Lung (tissue), 13 donors: ENCODE measurements around the gene BCLAF3. TPM values are rescaled to one million over a fixed set of nuclear protein-coding genes. Genes with fewer than 3 reads are reported as not detected.

Experiments used
- ATAC-seq: fragments of 200-7000 bp; cut with Tn5 transposase; one replicate; pipeline ENCODE4 v1.9.1; 2020; ENCODE audit warnings: moderate number of reproducible peaks; ENCODE audit not compliant: insufficient read depth, low FRiP score
- DNase-seq, 3 donors: peaks; one replicate each; pipeline ENCODE4 v3.0.0-alpha.2; 2013 to 2017
- H3K27ac ChIP-seq, 2 donors: one replicate each; pipeline ENCODE4 v1.5.1; 2013; ENCODE audit warnings: mild to moderate bottlenecking in 2 of 2, moderate library complexity in 2 of 2, control low read depth in 1 of 2, inconsistent platforms in 1 of 2, low read depth in 1 of 2, low read length in 1 of 2
- H3K27me3 ChIP-seq, 3 donors: one replicate each; pipeline ENCODE4 v1.5.1; 2013; ENCODE audit warnings: low read length in 2 of 3; ENCODE audit not compliant: control insufficient read depth in 3 of 3, insufficient read depth in 3 of 3
- H3K36me3 ChIP-seq, 4 donors: one replicate each; pipeline ENCODE4 v1.5.1; 2013; ENCODE audit warnings: low read length in 4 of 4, mild to moderate bottlenecking in 1 of 4, moderate library complexity in 1 of 4; ENCODE audit not compliant: control insufficient read depth in 4 of 4, insufficient read depth in 4 of 4
- H3K4me1 ChIP-seq, 5 donors: one replicate each; pipeline ENCODE4 v1.5.1; 2013; ENCODE audit warnings: low read length in 5 of 5, mild to moderate bottlenecking in 2 of 5, moderate library complexity in 1 of 5; ENCODE audit not compliant: control insufficient read depth in 5 of 5, insufficient read depth in 5 of 5
- H3K4me3 ChIP-seq: one replicate; pipeline ENCODE4 v1.5.1; 2013; ENCODE audit warnings: mild to moderate bottlenecking, control low read depth, moderate library complexity
- H3K9ac ChIP-seq, 2 donors: one replicate each; pipeline ENCODE4 v1.5.1; 2013; ENCODE audit warnings: low read length in 2 of 2, control low read depth in 1 of 2; ENCODE audit not compliant: insufficient read depth in 1 of 2
- H3K9me3 ChIP-seq, 4 donors: one replicate each; pipeline ENCODE4 v1.5.1; 2013; ENCODE audit warnings: low read length in 3 of 4, mild to moderate bottlenecking in 1 of 4, moderate library complexity in 1 of 4; ENCODE audit not compliant: control insufficient read depth in 4 of 4, insufficient read depth in 3 of 4
- CTCF ChIP-seq: IDR thresholded peaks from 2 replicates; pipeline ENCODE4 v1.5.1; 2012; ENCODE audit warnings: mild to moderate bottlenecking; ENCODE audit errors: control extremely low read depth, extremely low read depth
- WGBS, 2 donors: extraction: QIAGEN DNeasy Blood & Tissue Kit; methylation state at CpG; one replicate each; pipeline ENCODE4 v1.1.7; 2013; 5-methylcytosine and 5-hydroxymethylcytosine counted together
- polyA plus RNA-seq, 2 donors: library from polyadenylated mRNA; stranded (reverse); fragments of 200-250 nt; gene quantifications; one replicate each; pipeline ENCODE4 v1.2.1, GENCODE V29; 2013
- small RNA-seq: library from RNA; depleted of rRNA; stranded (forward); fragments of <200 nt; gene quantifications from one replicate; pipeline ENCODE3, GENCODE V24; 2014; ENCODE audit warnings: low replicate concordance
- total RNA-seq, 2 donors: library from RNA; depleted of rRNA in 1 of 2; stranded (reverse); fragments of >200 nt in 1 of 2; gene quantifications; one replicate each; pipeline ENCODE4 v1.2.1, GENCODE V29; 2014 to 2021
- donor health status: control.
- donor health status: control.
- donor health status: Bipolar disorder and iron deficiency.
- donor health status: healthy.
- donor health status: DM: yes; HTN: yes; CAD: no.

The BCLAF3 gene
- total and polyA plus RNA-seq, 4 donors: 2.5 to 22.4 (median 7.8) TPM

- H3K4me3 ChIP-seq: no peak overlapping the region
These were observed 41.5 kb downstream of the BCLAF3 start for GRCh38 chrX:19949340-19949739.

GRCh38 chrX:19947612-19948011 is 43.2 kb downstream of the BCLAF3 start:
- Histone ChIP-seq H3K9ac (no peak overlapping the region), H3K4me3 (no peak overlapping the region), H3K27ac (no peak overlapping the region), H3K9me3 (no peaks in the 10 kb centered on the region), H3K27me3 (peaks cover 0 to 13% (median 11%) of the 10 kb centered on the region in 3 donors), H3K4me1 (no peaks in the 10 kb centered on the region), H3K36me3 (peaks cover 0 to 6% (median 1%) of the 10 kb centered on the region in 4 donors)
- DNase-seq (no peak), ATAC-seq (no peak)
- no peak for TF ChIP-seq CTCF
- WGBS, 2 donors: 78 to 87% methylated on average over 1 of the region's 1 CpG

More at GRCh38 chrX:19949340-19949739, 41.5 kb downstream of the BCLAF3 start:
- peaks cover 0 to 23% (median 13%) of the 10 kb centered on the region in 3 donors for H3K27me3 ChIP-seq
- H3K36me3 ChIP-seq: peaks cover 0 to 8% (median 1%) of the 10 kb centered on the region in 4 donors
- H3K9me3 ChIP-seq: no peaks in the 10 kb centered on the region
- no peak overlapping the region for H3K27ac ChIP-seq
- TF ChIP-seq CTCF: no peak
- H3K9ac ChIP-seq: no peak overlapping the region
- DNase-seq (no peak), ATAC-seq (no peak)
- WGBS, 2 donors: 76 to 100% methylated on average over 2 of the region's 2 CpGs
- peaks cover 0 to 4% (median 0%) of the 10 kb centered on the region in 5 donors for H3K4me1 ChIP-seq

Small RNA genes within 50 kb of the gene (small RNA-seq; reads per million reads assigned to genes)
- gene MIR23C (0.69 reads per million, percentile 73 among the genes with 10 or more reads in this experiment), gene RF00019 (not detected)

Other genes with a start within 250 kb of the BCLAF3 start
- gene SH3KBP1, start 103.5 kb downstream of the BCLAF3 start, total RNA-seq: 10 to 100 TPM; 34.2 to 40.3 TPM
- 10 to 100 TPM; 15.4 to 27.2 TPM for gene SH3KBP1, start 103.5 kb downstream of the BCLAF3 start, polyA plus RNA-seq
- gene MAP7D2, start 125.8 kb upstream of the BCLAF3 start, total RNA-seq: under 1 TPM; 0.37 to 0.64 TPM
- under 1 TPM; 0.49 to 0.75 TPM for gene MAP7D2, start 125.8 kb upstream of the BCLAF3 start, polyA plus RNA-seq
- gene EIF1AX, start 150.8 kb upstream of the BCLAF3 start, total RNA-seq: 100 to 1,000 TPM in 1 of 2 donors, 10 to 100 TPM in 1; 56.4 to 104 TPM
- gene EIF1AX, start 150.8 kb upstream of the BCLAF3 start, polyA plus RNA-seq: 10 to 100 TPM; 37.3 to 39.2 TPM